Muscle of leg (tissue), 16 donors: ENCODE results near the gene POGLUT3. TPM values are rescaled to one million over a fixed set of nuclear protein-coding genes. Genes with fewer than 3 reads are reported as not detected.

Source experiments
- DNase-seq: peaks from one replicate; pipeline ENCODE4 v3.0.0; 2013
- H3K27ac ChIP-seq: one replicate; pipeline ENCODE4 v1.5.1; 2013; ENCODE audit warnings: mild to moderate bottlenecking, low read length, control low read depth
- H3K27me3 ChIP-seq: one replicate; pipeline ENCODE4 v1.6.1; 2013; ENCODE audit warnings: low read length; ENCODE audit not compliant: control insufficient read depth, insufficient read depth
- H3K36me3 ChIP-seq: one replicate; pipeline ENCODE4 v1.6.1; 2013; ENCODE audit warnings: low read length; ENCODE audit not compliant: control insufficient read depth, insufficient read depth
- H3K4me1 ChIP-seq: one replicate; pipeline ENCODE4 v1.6.1; 2013; ENCODE audit warnings: low read length; ENCODE audit not compliant: control insufficient read depth, insufficient read depth
- H3K4me3 ChIP-seq: one replicate; pipeline ENCODE4 v1.5.1; 2013; ENCODE audit warnings: low read length, control low read depth
- H3K9me3 ChIP-seq: replicated peaks from 2 replicates; pipeline ENCODE4 v1.6.1; 2013; ENCODE audit warnings: low read depth, low read length; ENCODE audit not compliant: control insufficient read depth
- WGBS: methylation state at CpG from one replicate; pipeline ENCODE4 v1.1.5; 2013; ENCODE audit warnings: missing lambda C conversion rate; ENCODE audit not compliant: insufficient coverage; 5-methylcytosine and 5-hydroxymethylcytosine counted together
- long read RNA-seq, 11 donors: transcript quantifications; one replicate each; lab custom pipeline, GENCODE V29; 2026
- polyA plus RNA-seq, 8 donors: library from polyadenylated mRNA; unstranded; fragments of 120-200 nt; gene quantifications; one replicate each; pipeline versions ENCODE4 v1.2.1 to v1.2.3, GENCODE V29; 2013; ENCODE audit warnings: inconsistent platforms in 1 of 8, low replicate concordance in 1 of 8; ENCODE audit not compliant: insufficient read length in 8 of 8, insufficient read depth in 1 of 8
- total RNA-seq: library from RNA; stranded (reverse); fragments of 120-200 nt; gene quantifications from one replicate; pipeline ENCODE4 v1.2.4, GENCODE V29; 2013

Gene POGLUT3, protein sequence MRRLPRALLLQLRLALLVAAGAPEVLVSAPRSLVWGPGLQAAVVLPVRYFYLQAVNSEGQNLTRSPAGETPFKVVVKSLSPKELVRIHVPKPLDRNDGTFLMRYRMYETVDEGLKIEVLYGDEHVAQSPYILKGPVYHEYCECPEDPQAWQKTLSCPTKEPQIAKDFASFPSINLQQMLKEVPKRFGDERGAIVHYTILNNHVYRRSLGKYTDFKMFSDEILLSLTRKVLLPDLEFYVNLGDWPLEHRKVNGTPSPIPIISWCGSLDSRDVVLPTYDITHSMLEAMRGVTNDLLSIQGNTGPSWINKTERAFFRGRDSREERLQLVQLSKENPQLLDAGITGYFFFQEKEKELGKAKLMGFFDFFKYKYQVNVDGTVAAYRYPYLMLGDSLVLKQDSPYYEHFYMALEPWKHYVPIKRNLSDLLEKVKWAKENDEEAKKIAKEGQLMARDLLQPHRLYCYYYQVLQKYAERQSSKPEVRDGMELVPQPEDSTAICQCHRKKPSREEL
- total RNA-seq: 54.0 TPM
- 10 to 100 TPM; 41.2 to 81.2 (median 56.9) TPM for polyA plus RNA-seq
- long read RNA-seq, donor 1, full-length matches to known transcripts: 10 of 10 reads
- long read RNA-seq, donor 1, partial matches to known transcripts: 0 of 10 reads
- long read RNA-seq, donor 1, other reads (novel, unspliced or antisense): 0 of 10 reads
- long read RNA-seq, donor 2, full-length matches to known transcripts: 1 of 1 reads
- long read RNA-seq, donor 2, partial matches to known transcripts: 0 of 1 reads
- long read RNA-seq, donor 2, other reads (novel, unspliced or antisense): 0 of 1 reads
- long read RNA-seq, donor 3, full-length matches to known transcripts: 11 of 17 reads
- long read RNA-seq, donor 3, partial matches to known transcripts: 6 of 17 reads
- long read RNA-seq, donor 3, other reads (novel, unspliced or antisense): 0 of 17 reads
- long read RNA-seq, donor 4, full-length matches to known transcripts: 10 of 17 reads
- long read RNA-seq, donor 4, partial matches to known transcripts: 7 of 17 reads
- long read RNA-seq, donor 4, other reads (novel, unspliced or antisense): 0 of 17 reads
- long read RNA-seq, donor 5, full-length matches to known transcripts: 40 of 101 reads
- long read RNA-seq, donor 5, partial matches to known transcripts: 61 of 101 reads
- long read RNA-seq, donor 5, other reads (novel, unspliced or antisense): 0 of 101 reads
- long read RNA-seq, donor 6, full-length matches to known transcripts: 21 of 35 reads
- long read RNA-seq, donor 6, partial matches to known transcripts: 14 of 35 reads
- long read RNA-seq, donor 6, other reads (novel, unspliced or antisense): 0 of 35 reads
- long read RNA-seq, donor 7, full-length matches to known transcripts: 15 of 34 reads
- long read RNA-seq, donor 7, partial matches to known transcripts: 19 of 34 reads
- long read RNA-seq, donor 7, other reads (novel, unspliced or antisense): 0 of 34 reads
- long read RNA-seq, donor 8, full-length matches to known transcripts: 10 of 16 reads
- long read RNA-seq, donor 8, partial matches to known transcripts: 6 of 16 reads
- long read RNA-seq, donor 8, other reads (novel, unspliced or antisense): 0 of 16 reads
- long read RNA-seq, donor 9, full-length matches to known transcripts: 12 of 27 reads
- long read RNA-seq, donor 9, partial matches to known transcripts: 15 of 27 reads
- long read RNA-seq, donor 9, other reads (novel, unspliced or antisense): 0 of 27 reads
- long read RNA-seq, donor 10, full-length matches to known transcripts: 18 of 34 reads
- long read RNA-seq, donor 10, partial matches to known transcripts: 16 of 34 reads
- long read RNA-seq, donor 10, other reads (novel, unspliced or antisense): 0 of 34 reads
- long read RNA-seq, donor 11, full-length matches to known transcripts: 15 of 22 reads
- long read RNA-seq, donor 11, partial matches to known transcripts: 7 of 22 reads
- long read RNA-seq, donor 11, other reads (novel, unspliced or antisense): 0 of 22 reads

- peaks cover 7% of the 10 kb centered on the region for H3K4me1 ChIP-seq
- DNase-seq: peak; percentile 85
- H3K36me3 ChIP-seq: peaks cover 4% of the 10 kb centered on the region
- WGBS: under 1% methylated on average over 75 of the region's 84 CpGs
- peak within 1 kb of the TSS; percentile 96 for H3K27ac ChIP-seq
- H3K9me3 ChIP-seq: no peaks in the 10 kb centered on the region
- H3K4me3 ChIP-seq: peak within 1 kb of the TSS; percentile 77
- no peaks in the 10 kb centered on the region for H3K27me3 ChIP-seq
Measured at GRCh38 chr11:108498046-108498815, at the start of gene POGLUT3. TSS of gene POGLUT3 (minus strand) at chr11:108498384. CDS start at chr11:108498366, 18 bp downstream.

- Histone ChIP-seq H3K36me3 (no peaks in the 10 kb centered on the region), H3K9me3 (no peaks in the 10 kb centered on the region), H3K4me1 (no peaks in the 10 kb centered on the region), H3K27ac (no peak overlapping the region), H3K4me3 (no peak overlapping the region), H3K27me3 (no peaks in the 10 kb centered on the region)
- no peak for DNase-seq
- 71% methylated on average over 5 of the region's 5 CpGs for WGBS
Measured at GRCh38 chr11:108545909-108546501, 47.8 kb upstream of the POGLUT3 start.

DNA sequence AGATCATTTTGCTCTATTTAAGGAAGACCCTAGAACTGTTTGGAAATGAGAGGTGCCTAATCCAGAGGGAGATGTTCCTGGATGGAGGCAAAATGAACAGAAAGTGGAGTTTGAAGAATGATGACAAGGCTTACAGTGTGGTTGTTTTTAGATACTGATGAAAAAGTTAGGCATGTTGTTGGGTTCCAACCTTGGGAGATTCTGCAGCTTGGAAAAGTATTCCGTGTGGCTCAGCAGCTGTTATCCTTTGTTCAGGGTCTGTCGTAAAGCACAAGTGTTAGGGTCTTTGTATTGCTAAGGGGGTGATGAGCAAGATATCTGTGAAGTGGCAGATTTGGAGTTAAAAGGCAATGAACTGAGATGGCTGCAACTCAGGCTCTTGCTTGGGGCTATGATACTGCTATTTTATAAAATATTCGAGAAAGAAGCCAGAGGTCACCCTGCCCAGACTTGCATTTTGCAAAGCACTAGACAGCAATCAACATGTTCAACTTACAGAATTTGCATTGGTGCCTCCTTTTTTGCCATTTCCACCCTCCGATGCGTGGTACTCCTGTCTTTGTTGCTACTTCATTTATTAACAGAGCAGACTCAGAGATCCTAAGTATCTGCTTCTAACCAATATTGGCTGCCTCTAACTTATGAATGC, 45.3 kb upstream of the POGLUT3 start:
- H3K4me3 ChIP-seq: no peak overlapping the region
- WGBS: 74% methylated on average over 5 of the region's 5 CpGs

GRCh38 chr11:108541531-108541930, 43.3 kb upstream of the POGLUT3 start:
- Histone ChIP-seq H3K4me3 (no peak overlapping the region), H3K9me3 (no peaks in the 10 kb centered on the region), H3K27me3 (no peaks in the 10 kb centered on the region)

More for the DNA sequence above, 45.3 kb upstream of the POGLUT3 start:
- no peak for DNase-seq
- no peaks in the 10 kb centered on the region for H3K9me3 ChIP-seq
- no peak overlapping the region for H3K27ac ChIP-seq
- no peaks in the 10 kb centered on the region for H3K36me3 ChIP-seq
- H3K27me3 ChIP-seq: no peaks in the 10 kb centered on the region
- no peaks in the 10 kb centered on the region for H3K4me1 ChIP-seq

GRCh38 chr11:108538502-108538901, 40.3 kb upstream of the POGLUT3 start:
- Histone ChIP-seq H3K36me3 (no peaks in the 10 kb centered on the region), H3K9me3 (no peaks in the 10 kb centered on the region), H3K27ac (no peak overlapping the region), H3K4me3 (no peak overlapping the region), H3K27me3 (no peaks in the 10 kb centered on the region), H3K4me1 (no peaks in the 10 kb centered on the region)
- no peak for DNase-seq
- WGBS: no CpG with 5 or more reads among the region's 4 CpGs

More at GRCh38 chr11:108541531-108541930, 43.3 kb upstream of the POGLUT3 start:
- Histone ChIP-seq H3K27ac (no peak overlapping the region), H3K36me3 (no peaks in the 10 kb centered on the region), H3K4me1 (no peaks in the 10 kb centered on the region)
- no peak for DNase-seq

GRCh38 chr11:108538022-108538424, 39.8 kb upstream of the POGLUT3 start:
- Histone ChIP-seq H3K4me1 (no peaks in the 10 kb centered on the region), H3K36me3 (no peaks in the 10 kb centered on the region), H3K27me3 (no peaks in the 10 kb centered on the region), H3K9me3 (no peaks in the 10 kb centered on the region), H3K4me3 (no peak overlapping the region), H3K27ac (no peak overlapping the region)
- WGBS: 0% methylated on average over 1 of the region's 8 CpGs
- DNase-seq: no peak

DNA sequence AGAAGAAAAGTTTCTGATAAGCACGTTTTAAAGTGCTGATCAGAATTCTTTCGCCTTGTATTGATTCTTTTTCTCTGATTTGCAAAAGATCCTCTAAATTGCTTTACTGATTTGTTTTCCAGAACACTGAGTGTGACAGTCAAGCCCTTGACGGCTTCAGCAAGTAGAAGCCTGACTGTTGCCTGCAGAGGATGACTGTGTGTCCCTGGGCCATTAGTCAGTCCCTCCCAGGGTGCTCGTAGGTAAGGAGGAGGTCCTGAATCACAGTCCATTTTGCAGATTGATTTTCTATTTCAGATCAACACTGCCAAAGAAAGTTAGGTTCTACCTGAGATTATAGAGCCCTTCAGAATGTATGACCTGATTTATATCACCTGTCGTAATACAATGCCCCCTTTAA, 38.6 kb upstream of the POGLUT3 start:
- Histone ChIP-seq H3K36me3 (no peaks in the 10 kb centered on the region), H3K9me3 (no peaks in the 10 kb centered on the region), H3K4me1 (no peaks in the 10 kb centered on the region), H3K27ac (no peak overlapping the region), H3K27me3 (no peaks in the 10 kb centered on the region), H3K4me3 (no peak overlapping the region)
- WGBS: no CpG with 5 or more reads among the region's 5 CpGs
- DNase-seq: no peak

GRCh38 chr11:108535384-108535955, 37.3 kb upstream of the POGLUT3 start:
- H3K27me3 ChIP-seq: no peaks in the 10 kb centered on the region
- H3K4me3 ChIP-seq: no peak overlapping the region
- H3K4me1 ChIP-seq: no peaks in the 10 kb centered on the region
- H3K36me3 ChIP-seq: no peaks in the 10 kb centered on the region
- no peaks in the 10 kb centered on the region for H3K9me3 ChIP-seq
- WGBS: 78% methylated on average over 4 of the region's 6 CpGs
- DNase-seq: no peak
- no peak overlapping the region for H3K27ac ChIP-seq
